ENCODE results near the gene C10orf90. TPM values are rescaled to one million over a fixed set of nuclear protein-coding genes. Genes with fewer than 3 reads are reported as not detected.

Gene C10orf90
- total RNA-seq, 1 donor from 2014 or later = not detected

- no peak overlapping the region for H3K27ac Mint-ChIP-seq
- H3K36me3 Mint-ChIP-seq (ENCODE audit: low read depth) = no peaks in the 10 kb centered on the region
- no peaks in the 10 kb centered on the region for H3K27me3 Mint-ChIP-seq (ENCODE audit: insufficient read depth)
- H3K9me3 Mint-ChIP-seq = no peaks in the 10 kb centered on the region
- intact Hi-C loops (cut with micrococcal nuclease) = no loop called here
- H3K4me1 Mint-ChIP-seq (ENCODE audit: low read depth) = no peaks in the 10 kb centered on the region
- DNase-seq (ENCODE audit: low spot score) = no peak
- no peak overlapping the region for H3K4me3 Mint-ChIP-seq
Measured at GRCh38 chr10:126409821-126410220, 260.7 kb downstream of the C10orf90 start.

DNA sequence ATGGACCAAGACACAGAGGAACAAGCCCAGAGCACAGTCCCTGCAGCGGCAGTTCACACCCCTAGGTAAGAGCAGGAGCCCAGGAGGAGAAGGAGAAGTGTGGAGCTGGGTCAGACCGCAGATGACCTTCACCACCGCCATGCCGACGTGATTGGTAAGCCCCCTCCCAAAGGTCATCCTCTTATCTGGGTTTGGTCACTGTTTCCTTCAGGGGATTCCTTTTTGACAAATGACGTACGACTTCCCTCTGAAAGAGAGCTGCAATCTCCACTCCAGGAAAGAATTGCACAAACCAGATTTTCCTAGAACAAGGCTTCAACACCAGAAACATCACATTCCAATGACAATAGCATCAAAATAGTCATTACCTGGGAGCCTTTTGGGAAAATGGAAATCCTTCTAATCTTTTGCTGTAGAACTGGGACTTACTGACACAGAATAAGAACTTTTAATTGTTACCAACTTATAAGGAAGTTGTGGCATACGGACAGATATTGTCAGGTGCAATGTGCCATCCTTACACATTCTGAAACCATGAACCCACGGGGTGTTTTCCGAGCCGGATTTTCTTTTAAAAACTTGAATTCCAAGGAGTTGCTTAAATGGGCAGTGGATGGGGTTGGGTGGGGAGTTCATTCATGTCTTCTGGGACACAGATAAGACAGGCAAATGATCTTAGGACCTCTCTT, 261.4 kb downstream of the C10orf90 start:
- Mint-ChIP-seq H3K27ac (no peak overlapping the region), H3K36me3 (ENCODE audit: low read depth) (no peaks in the 10 kb centered on the region), H3K4me3 (no peak overlapping the region), H3K9me3 (no peaks in the 10 kb centered on the region), H3K27me3 (ENCODE audit: insufficient read depth) (no peaks in the 10 kb centered on the region), H3K4me1 (ENCODE audit: low read depth) (no peaks in the 10 kb centered on the region)
- intact Hi-C loops (cut with micrococcal nuclease) = no loop called here
- DNase-seq (ENCODE audit: low spot score) = no peak

GRCh38 chr10:126407831-126408230, 262.7 kb downstream of the C10orf90 start:
- no peak for DNase-seq (ENCODE audit: low spot score)
- Mint-ChIP-seq H3K27me3 (ENCODE audit: insufficient read depth) (no peaks in the 10 kb centered on the region), H3K9me3 (no peaks in the 10 kb centered on the region), H3K4me3 (no peak overlapping the region), H3K36me3 (ENCODE audit: low read depth) (no peaks in the 10 kb centered on the region), H3K27ac (no peak overlapping the region), H3K4me1 (ENCODE audit: low read depth) (no peaks in the 10 kb centered on the region)
- intact Hi-C loops (cut with micrococcal nuclease) = no loop called here

- intact Hi-C loops (cut with micrococcal nuclease) = no loop called here
- no peaks in the 10 kb centered on the region for H3K4me1 Mint-ChIP-seq (ENCODE audit: low read depth)
- H3K27ac Mint-ChIP-seq = no peak overlapping the region
- H3K4me3 Mint-ChIP-seq = no peak overlapping the region
- no peaks in the 10 kb centered on the region for H3K9me3 Mint-ChIP-seq
- no peaks in the 10 kb centered on the region for H3K27me3 Mint-ChIP-seq (ENCODE audit: insufficient read depth)
- H3K36me3 Mint-ChIP-seq (ENCODE audit: low read depth) = no peaks in the 10 kb centered on the region
- DNase-seq (ENCODE audit: low spot score) = no peak
Measured at GRCh38 chr10:126405239-126405775, 265.2 kb downstream of the C10orf90 start.

DNA sequence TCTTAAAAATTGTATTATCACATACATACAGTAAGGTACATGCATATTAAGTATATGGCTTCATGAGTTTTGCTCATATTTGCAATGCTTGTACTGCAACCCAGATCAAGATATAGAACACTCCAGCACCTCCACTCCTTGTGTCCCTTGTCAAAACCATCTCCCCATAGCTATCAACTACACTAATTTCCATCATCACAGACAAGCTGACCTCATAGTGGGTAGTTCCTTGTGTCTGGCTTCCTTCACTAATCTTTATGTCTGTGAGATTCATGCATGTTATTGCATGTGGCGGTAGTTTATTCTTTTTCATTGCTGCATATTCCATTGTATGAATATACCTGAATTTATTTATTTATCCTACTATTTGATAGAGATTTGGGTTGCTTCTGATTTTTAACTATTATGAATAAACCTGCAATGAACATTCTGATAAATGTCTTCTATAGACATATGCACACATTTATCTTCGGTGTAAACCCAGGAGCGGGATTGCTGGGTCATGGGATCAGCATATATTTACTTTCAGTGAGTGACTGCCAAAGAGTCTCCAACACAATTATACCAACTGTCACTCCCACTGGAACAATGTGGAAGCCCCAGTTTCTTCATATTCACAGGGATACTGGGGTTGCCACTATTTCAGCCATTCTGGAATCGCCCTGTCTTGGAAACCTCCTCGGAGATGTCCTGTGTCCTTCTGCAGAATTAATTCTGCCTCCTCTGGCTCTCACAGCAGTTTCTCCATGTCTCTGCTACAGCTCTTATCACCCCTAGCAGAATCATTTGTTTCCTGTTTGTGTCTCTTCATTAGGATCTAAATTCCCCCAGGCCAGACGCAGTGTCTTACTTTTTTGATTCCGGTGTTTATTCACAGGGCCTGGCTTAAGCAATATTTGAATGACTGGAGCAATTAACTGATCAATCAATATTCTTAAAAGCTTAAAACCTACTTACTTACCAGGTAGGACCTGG, 267.5 kb downstream of the C10orf90 start:
- DNase-seq (ENCODE audit: low spot score) = no peak
- intact Hi-C loops (cut with micrococcal nuclease) = no loop called here
- no peak overlapping the region for H3K4me3 Mint-ChIP-seq
- no peaks in the 10 kb centered on the region for H3K4me1 Mint-ChIP-seq (ENCODE audit: low read depth)
- no peaks in the 10 kb centered on the region for H3K9me3 Mint-ChIP-seq
- H3K27ac Mint-ChIP-seq = no peak overlapping the region
- no peaks in the 10 kb centered on the region for H3K27me3 Mint-ChIP-seq (ENCODE audit: insufficient read depth)
- no peaks in the 10 kb centered on the region for H3K36me3 Mint-ChIP-seq (ENCODE audit: low read depth)

DNA sequence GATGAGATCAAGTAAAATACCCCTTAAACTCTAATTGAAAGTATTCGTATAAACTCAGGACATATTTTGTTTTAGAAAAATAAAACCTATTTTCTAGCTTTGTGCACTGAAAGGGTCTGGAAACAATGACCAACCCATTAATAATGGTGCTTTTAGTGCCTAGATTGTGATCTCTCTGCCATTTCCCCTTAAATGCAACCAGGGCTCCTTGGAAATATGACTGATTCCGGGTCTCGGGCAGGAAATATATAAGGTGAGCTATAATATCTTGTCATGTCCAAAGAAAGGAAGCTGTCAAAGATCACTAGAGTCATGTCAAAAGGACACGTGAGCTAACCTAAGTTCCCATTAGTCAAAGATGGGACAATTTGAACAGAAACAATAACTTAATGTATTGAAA, 269.9 kb downstream of the C10orf90 start:
- H3K36me3 Mint-ChIP-seq (ENCODE audit: low read depth) = no peaks in the 10 kb centered on the region

DNA sequence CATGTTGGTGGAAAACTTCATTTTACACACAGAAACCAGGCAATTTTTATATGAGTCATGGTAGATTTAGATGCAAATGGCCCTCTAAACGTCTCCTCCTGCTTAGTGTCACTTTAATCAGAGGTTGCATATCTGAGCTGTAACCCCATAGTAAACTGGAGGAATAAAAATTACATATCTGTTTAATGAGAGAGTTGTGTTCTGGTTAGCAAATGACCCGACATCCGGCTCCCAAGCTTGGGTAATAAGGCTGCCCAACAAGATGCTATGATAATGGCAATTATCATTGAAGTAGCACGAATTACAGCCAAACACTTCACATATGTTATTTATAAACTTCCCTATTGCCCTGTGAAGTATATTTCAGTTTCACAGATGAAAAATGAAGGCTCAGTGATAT, 271.6 kb downstream of the C10orf90 start:
- H3K27ac Mint-ChIP-seq = no peak overlapping the region
- H3K4me1 Mint-ChIP-seq (ENCODE audit: low read depth) = no peaks in the 10 kb centered on the region
- intact Hi-C loops (cut with micrococcal nuclease) = no loop called here
- H3K36me3 Mint-ChIP-seq (ENCODE audit: low read depth) = no peaks in the 10 kb centered on the region
- H3K9me3 Mint-ChIP-seq = peaks cover 3% of the 10 kb centered on the region
- no peaks in the 10 kb centered on the region for H3K27me3 Mint-ChIP-seq (ENCODE audit: insufficient read depth)
- no peak for DNase-seq (ENCODE audit: low spot score)
- H3K4me3 Mint-ChIP-seq = no peak overlapping the region

More for the DNA sequence above, 269.9 kb downstream of the C10orf90 start:
- Mint-ChIP-seq H3K27ac (no peak overlapping the region), H3K9me3 (peaks cover 3% of the 10 kb centered on the region), H3K27me3 (ENCODE audit: insufficient read depth) (no peaks in the 10 kb centered on the region), H3K4me1 (ENCODE audit: low read depth) (no peaks in the 10 kb centered on the region), H3K4me3 (no peak overlapping the region)
- no peak for DNase-seq (ENCODE audit: low spot score)
- intact Hi-C loops (cut with micrococcal nuclease) = no loop called here

DNA sequence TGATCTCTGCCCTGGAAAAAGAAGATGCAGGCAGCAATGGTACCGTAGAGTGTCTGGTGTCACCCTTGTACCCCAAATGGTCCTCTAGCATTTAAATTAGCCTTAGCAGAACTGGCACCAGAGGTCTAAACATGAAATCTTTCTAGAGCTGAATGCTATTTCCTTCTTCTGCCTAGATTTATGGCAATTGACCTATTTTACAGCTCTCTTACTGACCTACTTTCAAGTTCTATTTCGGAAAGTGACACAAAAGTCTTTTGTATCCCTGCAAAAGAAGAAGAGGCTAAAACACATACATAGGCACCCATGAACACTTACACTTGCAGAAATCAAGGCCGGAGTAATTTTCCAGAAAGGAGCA, 272.1 kb downstream of the C10orf90 start:
- intact Hi-C loops (cut with micrococcal nuclease) = no loop called here
- no peaks in the 10 kb centered on the region for H3K27me3 Mint-ChIP-seq (ENCODE audit: insufficient read depth)
- H3K36me3 Mint-ChIP-seq (ENCODE audit: low read depth) = no peaks in the 10 kb centered on the region
- H3K27ac Mint-ChIP-seq = no peak overlapping the region
- H3K4me1 Mint-ChIP-seq (ENCODE audit: low read depth) = no peaks in the 10 kb centered on the region
- DNase-seq (ENCODE audit: low spot score) = no peak
- no peak overlapping the region for H3K4me3 Mint-ChIP-seq
- H3K9me3 Mint-ChIP-seq = peaks cover 3% of the 10 kb centered on the region

DNA sequence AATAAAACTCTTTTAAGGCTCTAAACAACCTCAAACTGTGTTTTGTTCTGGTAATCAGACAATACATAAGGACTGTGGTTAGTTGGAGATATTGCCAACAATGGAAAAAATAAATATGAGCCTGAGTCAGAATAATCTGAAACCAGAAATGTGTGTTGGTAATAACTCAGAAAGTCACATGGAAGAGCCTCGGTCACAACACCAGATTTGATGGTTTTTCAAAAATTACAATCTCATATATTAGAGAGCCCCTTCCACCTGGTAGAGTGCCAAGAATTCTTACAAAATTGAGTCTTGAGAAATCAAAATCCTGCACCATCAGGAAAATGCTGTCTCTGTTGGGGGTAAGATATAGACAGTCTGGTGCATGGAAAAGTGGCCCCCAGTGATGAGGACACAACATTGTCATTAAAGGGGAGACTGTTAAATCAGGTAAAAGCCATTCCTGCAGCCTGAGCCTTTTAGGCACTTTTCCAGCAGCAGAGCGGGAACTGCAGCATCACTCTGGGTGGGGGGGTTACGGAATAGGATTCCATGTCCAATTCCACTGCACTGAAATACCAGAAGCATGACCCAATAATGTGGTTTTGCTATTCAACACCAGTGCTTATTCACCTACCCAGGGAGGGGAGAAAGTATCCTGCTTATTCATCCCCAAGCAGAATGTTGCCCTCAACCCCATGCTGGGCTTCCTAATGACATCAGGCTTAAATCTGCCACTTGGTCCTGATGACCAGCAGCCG, 272.7 kb downstream of the C10orf90 start:
- Mint-ChIP-seq H3K9me3 (peaks cover 3% of the 10 kb centered on the region), H3K27ac (no peak overlapping the region), H3K36me3 (ENCODE audit: low read depth) (no peaks in the 10 kb centered on the region), H3K27me3 (ENCODE audit: insufficient read depth) (no peaks in the 10 kb centered on the region), H3K4me3 (no peak overlapping the region), H3K4me1 (ENCODE audit: low read depth) (no peaks in the 10 kb centered on the region)
- no peak for DNase-seq (ENCODE audit: low spot score)
- intact Hi-C loops (cut with micrococcal nuclease) = no loop called here

DNA sequence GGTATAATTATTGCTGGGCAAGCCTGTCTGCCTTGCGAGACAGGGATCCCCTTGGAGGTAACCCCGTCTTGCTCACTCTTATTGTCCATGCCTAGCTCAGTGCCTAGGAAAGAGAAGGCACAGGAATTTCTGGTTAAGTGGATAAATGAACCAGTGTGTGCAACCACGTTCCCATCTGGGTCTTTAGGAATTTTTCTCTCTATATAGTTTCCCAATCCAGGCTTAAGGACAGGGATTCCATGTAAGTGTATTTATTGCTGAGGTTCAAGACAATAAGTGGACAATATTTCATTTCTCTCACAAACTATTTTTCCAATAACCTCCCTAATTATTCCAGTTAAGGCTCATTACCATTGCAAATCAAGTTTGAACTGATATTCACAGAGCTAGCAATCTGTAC, 273.3 kb downstream of the C10orf90 start:
- peaks cover 3% of the 10 kb centered on the region for H3K9me3 Mint-ChIP-seq
- no peak overlapping the region for H3K27ac Mint-ChIP-seq
- H3K36me3 Mint-ChIP-seq (ENCODE audit: low read depth) = no peaks in the 10 kb centered on the region
- H3K4me3 Mint-ChIP-seq = no peak overlapping the region
- intact Hi-C loops (cut with micrococcal nuclease) = no loop called here
- H3K27me3 Mint-ChIP-seq (ENCODE audit: insufficient read depth) = no peaks in the 10 kb centered on the region
- H3K4me1 Mint-ChIP-seq (ENCODE audit: low read depth) = no peaks in the 10 kb centered on the region
- DNase-seq (ENCODE audit: low spot score) = no peak

DNA sequence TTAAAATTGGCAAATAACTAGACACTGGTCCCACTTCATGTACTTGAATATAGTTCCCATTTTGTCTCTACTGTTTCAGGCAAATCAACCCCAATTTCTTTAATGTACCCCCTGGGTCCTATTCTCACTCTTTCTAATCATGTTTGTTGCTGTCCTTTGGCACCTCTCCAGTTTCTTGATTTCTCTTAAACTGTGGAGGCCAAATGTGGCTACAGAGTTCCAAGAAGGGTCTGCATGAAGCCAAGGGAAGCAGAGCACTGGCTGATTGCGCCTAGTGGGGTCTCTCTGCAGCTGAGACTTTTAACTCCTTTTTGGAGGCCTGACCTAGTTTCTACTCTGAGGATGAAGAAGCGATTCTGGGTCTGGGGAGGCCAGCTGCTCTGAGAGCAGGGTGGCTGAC, 275.5 kb downstream of the C10orf90 start:
- H3K4me3 Mint-ChIP-seq = no peak overlapping the region
- H3K27ac Mint-ChIP-seq = no peak overlapping the region
- H3K4me1 Mint-ChIP-seq (ENCODE audit: low read depth) = no peaks in the 10 kb centered on the region
- H3K36me3 Mint-ChIP-seq (ENCODE audit: low read depth) = no peaks in the 10 kb centered on the region
- no peak for DNase-seq (ENCODE audit: low spot score)
- intact Hi-C loops (cut with micrococcal nuclease) = no loop called here
- peaks cover 3% of the 10 kb centered on the region for H3K9me3 Mint-ChIP-seq
- peaks cover 3% of the 10 kb centered on the region for H3K27me3 Mint-ChIP-seq (ENCODE audit: insufficient read depth)

DNA sequence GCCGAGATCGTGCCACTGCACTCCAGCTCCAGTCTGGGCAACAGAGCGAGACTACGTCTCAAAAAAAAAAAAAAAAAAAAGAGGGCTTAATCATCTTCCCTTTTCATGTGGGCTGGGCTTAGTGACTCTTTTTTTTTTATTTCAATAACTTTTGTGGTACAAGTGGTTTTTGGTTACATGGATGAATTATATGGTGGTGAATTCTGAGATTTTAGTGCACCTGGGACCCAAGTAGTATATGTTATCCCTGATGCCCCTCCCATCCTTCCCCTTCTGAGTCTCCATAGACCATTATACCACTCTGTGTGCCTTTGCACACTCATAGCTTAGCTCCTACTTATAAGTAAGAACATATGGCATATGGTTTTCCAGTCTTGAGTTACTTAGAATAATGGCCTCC, 277.4 kb downstream of the C10orf90 start:
- H3K4me1 Mint-ChIP-seq (ENCODE audit: low read depth) = no peaks in the 10 kb centered on the region

More for the DNA sequence above, 277.4 kb downstream of the C10orf90 start:
- DNase-seq (ENCODE audit: low spot score) = no peak
- peaks cover 3% of the 10 kb centered on the region for H3K9me3 Mint-ChIP-seq
- H3K4me3 Mint-ChIP-seq = no peak overlapping the region
- H3K27me3 Mint-ChIP-seq (ENCODE audit: insufficient read depth) = peaks cover 8% of the 10 kb centered on the region
- H3K27ac Mint-ChIP-seq = no peak overlapping the region
- H3K36me3 Mint-ChIP-seq (ENCODE audit: low read depth) = no peaks in the 10 kb centered on the region
- intact Hi-C loops (cut with micrococcal nuclease) = no loop called here

All from activated T-helper 1 cell treated with anti-CD3 and anti-CD28 coated beads, Interleukin-12 subunit alpha, Interleukin-12 subunit beta, Interleukin-2, Interleukin-4 antibody, amounts not matched to agents 30 ng/mL and 10 ng/mL and 1 ng/mL, durations not matched to agents 14 hours and 24 hours and 36 hours (primary cell).